ENCODE data around the gene NTRK3.

The NTRK3 gene

DNA sequence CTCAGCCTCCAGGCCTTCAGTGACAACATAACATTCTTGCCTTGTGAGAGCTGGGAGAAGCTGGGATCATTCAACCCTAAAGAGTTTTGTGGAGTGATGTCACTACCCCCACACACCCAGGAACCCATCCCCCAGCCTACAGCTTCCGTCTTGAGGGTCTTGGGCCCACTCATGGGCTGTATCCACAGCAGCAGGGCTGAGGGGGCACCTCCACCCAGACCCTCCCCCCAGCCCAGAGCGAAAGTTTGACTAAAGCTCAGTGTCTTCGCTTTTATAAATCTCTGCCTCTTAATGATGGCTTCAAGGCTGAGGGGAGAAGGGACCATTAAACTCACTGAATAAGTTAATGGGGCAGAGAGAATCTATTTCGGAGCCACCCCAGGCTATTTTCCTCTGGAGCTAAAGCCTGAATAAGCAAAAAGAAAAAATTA lies 23.8 kb downstream of the NTRK3 start:
- DNase-seq (ENCODE audit: extremely low read depth in 1 of 2, low read depth in 1 of 2), result no peak

- DNase-seq (ENCODE audit: extremely low read depth in 1 of 2, low read depth in 1 of 2), result no peak
Measured at GRCh38 chr15:88231909-88232644, 24.5 kb downstream of the NTRK3 start.

GRCh38 chr15:88230823-88231222 lies 25.7 kb downstream of the NTRK3 start:
- no peak for DNase-seq (ENCODE audit: extremely low read depth in 1 of 2, low read depth in 1 of 2)

- DNase-seq (ENCODE audit: extremely low read depth in 1 of 2, low read depth in 1 of 2), result no peak
Measured at GRCh38 chr15:88225461-88225860, 31.1 kb downstream of the NTRK3 start.

DNA sequence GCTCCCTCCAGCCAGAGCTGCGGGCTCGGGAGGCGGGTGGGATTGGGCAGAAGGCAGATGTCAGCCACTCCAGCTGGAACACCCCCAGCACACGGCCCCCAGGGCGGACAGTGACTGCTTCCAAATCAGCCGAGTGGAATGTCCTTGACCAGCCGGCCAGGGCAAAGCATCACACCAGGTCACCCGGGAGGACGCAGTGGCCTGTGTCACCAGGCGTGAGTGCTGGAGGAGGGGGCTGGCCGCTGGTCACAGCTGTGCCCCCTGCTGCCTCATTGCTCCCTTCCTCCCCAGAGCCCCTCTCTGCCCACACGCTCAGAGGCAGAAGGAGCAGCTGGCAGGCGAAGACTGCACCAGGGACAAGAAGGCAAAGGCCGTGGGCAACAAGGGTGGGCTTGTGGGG lies 33.5 kb downstream of the NTRK3 start:
- DNase-seq (ENCODE audit: extremely low read depth in 1 of 2, low read depth in 1 of 2), result no peak

DNA sequence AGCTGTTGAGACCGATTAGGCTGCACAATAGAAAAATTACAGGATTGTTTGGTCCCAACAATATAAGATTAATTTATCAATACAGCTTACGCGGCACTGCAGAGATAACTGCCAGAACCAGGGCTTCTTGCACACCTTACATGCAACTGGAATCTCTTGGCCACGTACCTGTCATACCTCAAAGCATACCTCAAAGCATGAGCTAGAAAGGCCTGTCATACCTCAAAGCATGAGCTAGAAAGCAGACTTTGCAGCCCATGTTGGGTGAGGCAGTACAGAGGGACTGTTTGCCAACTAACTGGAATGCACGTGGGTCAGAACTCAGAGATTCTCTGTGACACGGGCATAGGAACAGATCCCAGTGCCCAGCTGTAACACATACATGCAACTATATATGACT lies 34.7 kb downstream of the NTRK3 start:
- no peak for DNase-seq (ENCODE audit: extremely low read depth in 1 of 2, low read depth in 1 of 2)

DNA sequence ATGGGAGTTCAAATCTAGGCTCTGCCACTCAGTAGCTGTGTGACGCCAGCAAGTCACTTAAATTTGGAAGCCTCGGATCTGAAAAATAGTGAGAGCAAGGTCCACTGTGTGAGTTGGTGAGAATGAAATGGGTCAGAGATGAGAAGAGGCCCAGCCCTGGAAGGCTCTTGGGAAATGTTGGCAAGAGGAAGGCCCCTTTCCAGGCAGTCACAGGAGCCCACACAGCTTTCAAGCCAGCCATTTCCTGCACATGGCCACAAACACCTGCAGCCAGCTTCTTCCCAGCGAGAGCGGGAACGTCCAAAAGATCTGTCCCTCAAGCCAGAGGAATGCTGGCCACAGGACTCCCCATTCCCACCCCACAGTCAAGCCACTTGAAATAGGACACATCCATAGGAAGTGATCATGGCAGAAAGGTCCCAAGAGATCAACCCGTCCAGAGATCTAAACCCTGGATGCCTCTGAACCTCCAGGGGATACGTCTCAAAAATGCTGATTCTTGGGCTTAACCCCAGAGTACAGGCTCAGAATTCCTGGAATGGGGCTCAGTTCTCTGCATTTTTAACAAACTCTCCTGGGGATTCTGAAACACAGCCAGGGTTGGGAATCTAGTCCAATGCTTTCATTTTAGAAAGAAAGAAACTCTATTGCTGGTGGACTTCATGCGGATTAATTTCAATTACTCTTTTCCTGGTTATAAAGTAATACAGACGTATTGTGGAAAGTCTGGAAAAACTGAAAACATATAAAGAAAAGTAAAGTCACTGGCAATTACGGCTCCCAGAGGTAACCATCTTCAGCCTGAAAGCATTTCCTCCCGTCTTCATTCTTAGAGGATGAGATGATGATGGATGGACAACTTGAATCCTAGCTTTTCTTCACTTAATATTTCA lies 35.9 kb downstream of the NTRK3 start:
- DNase-seq (ENCODE audit: extremely low read depth in 1 of 2, low read depth in 1 of 2), result no peak

- DNase-seq (ENCODE audit: extremely low read depth in 1 of 2, low read depth in 1 of 2), result no peak
Measured at GRCh38 chr15:88219623-88220022, 36.9 kb downstream of the NTRK3 start.

GRCh38 chr15:88218557-88219221 lies 37.9 kb downstream of the NTRK3 start:
- DNase-seq (ENCODE audit: extremely low read depth in 1 of 2, low read depth in 1 of 2), result no peak

DNA sequence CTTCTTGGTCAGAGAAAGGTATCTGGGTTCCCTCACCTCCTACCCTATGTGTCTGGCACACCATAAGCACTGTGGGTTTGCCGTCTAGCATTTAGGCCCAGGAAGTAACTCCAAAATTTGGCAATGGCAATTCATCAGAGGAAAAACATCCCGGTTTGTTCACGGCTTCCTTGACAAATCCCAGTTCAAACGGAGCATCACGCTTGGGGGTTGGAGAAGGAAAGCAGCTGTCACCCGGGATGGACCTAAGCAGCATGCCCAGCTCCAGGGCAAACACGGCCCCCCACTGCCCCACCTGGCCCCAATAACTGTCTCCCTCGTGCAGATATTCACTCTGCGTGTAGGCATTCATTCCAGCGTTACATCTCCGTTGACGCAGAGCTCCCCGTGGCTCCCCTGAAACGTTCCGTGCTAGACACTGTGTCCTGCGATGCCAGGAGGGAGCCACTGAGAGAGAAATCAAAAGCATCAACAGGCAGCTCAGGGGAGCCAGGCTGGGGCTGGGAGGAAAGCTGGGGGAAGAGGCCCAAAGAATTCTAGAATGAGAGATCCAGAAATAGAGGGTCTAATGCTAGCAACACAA lies 41.4 kb downstream of the NTRK3 start:
- DNase-seq (ENCODE audit: extremely low read depth in 1 of 2, low read depth in 1 of 2), result no peak

- no peak for DNase-seq (ENCODE audit: extremely low read depth in 1 of 2, low read depth in 1 of 2)
Measured at GRCh38 chr15:88209111-88209510, 47.4 kb downstream of the NTRK3 start.

DNA sequence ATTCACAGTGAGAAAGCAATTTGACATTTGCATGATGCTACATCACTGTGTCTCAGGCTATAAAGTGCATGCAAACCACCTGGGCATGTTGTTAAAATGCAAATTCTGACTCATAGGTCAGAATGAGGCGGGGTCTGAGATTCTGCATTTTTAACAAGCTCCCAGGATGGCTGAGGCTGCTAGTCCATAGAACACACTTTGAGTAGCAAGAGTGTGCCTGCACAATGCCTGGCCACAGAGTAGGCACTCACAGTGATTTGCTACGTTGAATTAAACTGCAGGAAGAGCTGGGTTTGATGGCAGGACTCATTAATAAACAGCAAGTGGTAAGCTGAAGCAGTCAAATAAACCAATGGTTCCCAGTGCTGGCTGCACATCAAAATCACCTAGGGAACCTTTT lies 48.1 kb downstream of the NTRK3 start:
- DNase-seq (ENCODE audit: extremely low read depth in 1 of 2, low read depth in 1 of 2), result no peak

DNA sequence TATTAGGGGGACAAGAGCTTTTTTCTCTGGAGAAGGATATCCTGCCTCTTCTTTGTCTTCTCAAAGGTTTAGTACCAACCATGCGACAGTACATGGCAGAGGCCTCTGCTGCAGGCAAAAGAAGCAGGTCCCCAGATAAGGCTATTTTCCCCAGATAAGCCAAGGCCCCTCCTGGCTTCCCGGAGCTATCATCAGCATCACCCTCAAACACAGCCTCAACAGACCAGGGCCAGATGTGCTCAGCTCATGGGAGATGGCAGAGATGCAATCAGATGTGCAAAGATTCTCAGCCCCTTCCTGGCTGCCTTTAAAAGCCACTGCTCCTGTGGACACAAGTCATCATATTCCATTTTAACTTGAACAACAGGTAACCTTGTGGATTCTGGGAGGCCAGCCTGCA lies 49.0 kb downstream of the NTRK3 start:
- no peak for DNase-seq (ENCODE audit: extremely low read depth in 1 of 2, low read depth in 1 of 2)

GRCh38 chr15:88204584-88204983 lies 52.0 kb downstream of the NTRK3 start:
- DNase-seq (ENCODE audit: extremely low read depth in 1 of 2, low read depth in 1 of 2), result no peak

DNA sequence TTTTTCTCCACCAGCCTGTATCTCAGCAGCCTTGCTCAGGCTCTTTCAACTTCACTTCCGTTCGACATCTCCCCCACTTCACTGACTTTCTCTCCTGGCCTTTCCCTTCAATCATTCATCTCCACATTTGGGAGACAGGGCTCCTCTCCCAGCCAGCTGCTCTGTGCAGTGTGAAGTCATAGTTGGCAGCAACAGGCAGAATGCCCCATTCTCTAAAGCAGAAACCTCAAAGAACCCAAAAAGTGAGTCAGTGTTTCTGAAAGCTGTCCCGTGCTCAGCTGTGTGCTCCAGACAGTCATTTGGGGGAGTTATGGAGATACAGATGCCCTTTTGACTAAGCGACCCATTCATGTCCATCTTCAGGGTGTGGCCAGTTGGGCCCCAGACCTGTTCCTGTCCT lies 54.3 kb downstream of the NTRK3 start:
- DNase-seq (ENCODE audit: extremely low read depth in 1 of 2, low read depth in 1 of 2), result no peak

DNA sequence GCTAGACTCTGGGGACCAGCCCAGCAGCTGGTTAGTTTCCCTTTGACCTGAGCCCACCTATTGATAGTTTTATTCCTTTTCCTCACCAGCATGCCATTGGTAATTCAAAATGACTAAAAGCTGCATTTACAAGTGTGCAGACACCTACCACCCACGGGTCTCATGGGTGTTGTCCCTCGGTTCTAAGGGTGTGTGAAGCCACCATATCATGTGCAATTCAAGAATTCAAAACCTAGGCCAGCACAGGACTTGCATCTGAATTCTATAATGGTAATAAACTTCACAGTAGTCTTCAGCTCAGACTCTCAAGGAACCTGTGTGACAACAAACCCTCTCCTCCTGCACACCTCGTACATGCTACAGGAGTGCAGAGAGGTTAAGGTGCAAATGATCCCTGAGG lies 55.3 kb downstream of the NTRK3 start:
- no peak for DNase-seq (ENCODE audit: extremely low read depth in 1 of 2, low read depth in 1 of 2)

- DNase-seq (ENCODE audit: extremely low read depth in 1 of 2, low read depth in 1 of 2), result no peak
Measured at GRCh38 chr15:88196961-88197360, 59.6 kb downstream of the NTRK3 start.

- DNase-seq (ENCODE audit: extremely low read depth in 1 of 2, low read depth in 1 of 2), result no peak
Measured at GRCh38 chr15:88194162-88194561, 62.4 kb downstream of the NTRK3 start.

- no peak for DNase-seq (ENCODE audit: extremely low read depth in 1 of 2, low read depth in 1 of 2)
Measured at GRCh38 chr15:88193415-88193814, 63.1 kb downstream of the NTRK3 start.

GRCh38 chr15:88191812-88192165 lies 64.8 kb downstream of the NTRK3 start:
- DNase-seq (ENCODE audit: extremely low read depth in 1 of 2, low read depth in 1 of 2), result no peak

DNA sequence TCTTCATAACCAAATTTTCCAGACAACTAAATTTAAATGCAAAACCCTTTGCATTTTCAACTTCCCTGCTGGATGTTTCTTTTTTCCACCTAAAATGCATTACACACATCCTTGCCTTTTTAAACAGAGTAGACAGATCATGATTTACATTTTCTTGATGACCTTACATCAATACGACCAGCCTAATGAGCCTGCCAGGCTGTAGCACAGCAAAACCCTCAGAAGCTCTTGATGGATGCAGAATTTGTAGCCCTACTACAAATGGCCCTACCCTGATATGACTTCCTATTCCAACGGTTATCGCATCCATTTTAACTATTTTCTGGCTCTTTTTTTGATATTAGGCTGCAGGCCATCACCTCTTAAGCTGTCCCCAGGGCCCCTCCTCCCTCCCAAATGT lies 66.3 kb downstream of the NTRK3 start:
- no peak for DNase-seq (ENCODE audit: extremely low read depth in 1 of 2, low read depth in 1 of 2)

All from stimulated activated CD8-positive, alpha-beta memory T cell treated with anti-CD3 and anti-CD28 coated beads, Interleukin-7, amount 100 ng/mL, for 48 hours (primary cell).